NCI-H524 treated with DMSO at 0.1 percent for 48 hours (cell line): ENCODE measurements around the gene ZNF280A.
A peak's percentile ranks its signal among the peaks of the same experiment; 100 is the strongest.

ENCODE experiments used
- DNase-seq: peaks from one replicate; lab custom pipeline; 2025; lab: John Stamatoyannopoulos, UW

Gene ZNF280A, protein sequence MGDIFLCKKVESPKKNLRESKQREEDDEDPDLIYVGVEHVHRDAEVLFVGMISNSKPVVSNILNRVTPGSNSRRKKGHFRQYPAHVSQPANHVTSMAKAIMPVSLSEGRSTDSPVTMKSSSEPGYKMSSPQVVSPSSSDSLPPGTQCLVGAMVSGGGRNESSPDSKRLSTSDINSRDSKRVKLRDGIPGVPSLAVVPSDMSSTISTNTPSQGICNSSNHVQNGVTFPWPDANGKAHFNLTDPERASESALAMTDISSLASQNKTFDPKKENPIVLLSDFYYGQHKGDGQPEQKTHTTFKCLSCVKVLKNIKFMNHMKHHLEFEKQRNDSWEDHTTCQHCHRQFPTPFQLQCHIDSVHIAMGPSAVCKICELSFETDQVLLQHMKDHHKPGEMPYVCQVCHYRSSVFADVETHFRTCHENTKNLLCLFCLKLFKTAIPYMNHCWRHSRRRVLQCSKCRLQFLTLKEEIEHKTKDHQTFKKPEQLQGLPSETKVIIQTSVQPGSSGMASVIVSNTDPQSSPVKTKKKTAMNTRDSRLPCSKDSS

DNA sequence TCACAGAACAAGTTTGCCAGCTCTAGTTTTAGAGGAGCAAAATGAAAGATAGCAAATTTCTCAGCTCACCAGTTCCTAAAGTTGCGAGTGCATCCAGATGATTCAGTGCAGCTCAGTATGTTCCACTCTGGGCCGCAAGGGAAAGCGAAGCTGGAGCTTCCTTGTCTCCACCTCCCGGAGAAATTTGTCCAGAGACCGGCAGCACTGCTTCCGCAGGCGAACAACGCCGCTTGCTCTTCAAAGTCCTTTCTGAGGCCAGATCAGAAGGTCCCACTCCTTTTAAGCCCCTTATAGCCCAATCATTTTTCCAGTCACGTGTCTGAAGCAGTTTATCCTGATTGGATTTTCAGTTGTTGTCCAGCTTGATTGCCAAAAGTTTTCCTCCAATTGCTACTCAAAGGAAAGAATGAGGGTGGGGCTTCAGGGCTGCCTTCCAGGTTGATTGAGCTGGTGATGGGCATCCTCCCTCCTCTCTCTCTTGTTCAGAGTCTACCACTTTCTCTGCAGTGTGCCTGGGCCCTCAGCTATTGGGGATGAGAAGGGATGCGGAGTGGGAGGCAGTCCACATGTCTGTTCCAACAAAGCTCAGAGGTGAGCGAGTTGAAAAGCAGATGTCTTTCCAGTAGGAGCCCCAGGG lies at the start of gene ZNF280A:
ZNF280A (minus strand) TSS at position 251 of the 637 bp plus-strand sequence. CDS start 4,640 bp downstream, outside the sequence.
- DNase-seq = no peak

DNA sequence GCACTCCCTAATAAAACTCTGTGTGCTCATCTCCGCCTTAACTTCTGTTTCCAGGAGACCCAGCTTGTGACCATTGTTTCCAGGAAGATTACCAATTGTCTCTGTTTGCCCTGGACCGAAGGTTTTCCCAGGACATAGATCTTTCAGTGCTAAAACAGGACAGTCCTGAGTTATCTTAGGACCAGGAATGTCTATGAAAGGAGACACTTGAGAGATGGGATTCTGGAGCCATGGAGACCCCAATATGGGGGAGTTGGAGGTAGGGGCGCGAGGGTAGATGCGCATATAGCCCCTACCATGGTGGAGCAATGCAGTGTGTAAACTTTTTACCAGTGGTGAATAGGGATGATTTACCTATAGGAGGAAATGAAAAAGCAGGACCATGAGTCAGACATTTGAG lies 49.1 kb upstream of the ZNF280A start:
- no peak for DNase-seq

DNA sequence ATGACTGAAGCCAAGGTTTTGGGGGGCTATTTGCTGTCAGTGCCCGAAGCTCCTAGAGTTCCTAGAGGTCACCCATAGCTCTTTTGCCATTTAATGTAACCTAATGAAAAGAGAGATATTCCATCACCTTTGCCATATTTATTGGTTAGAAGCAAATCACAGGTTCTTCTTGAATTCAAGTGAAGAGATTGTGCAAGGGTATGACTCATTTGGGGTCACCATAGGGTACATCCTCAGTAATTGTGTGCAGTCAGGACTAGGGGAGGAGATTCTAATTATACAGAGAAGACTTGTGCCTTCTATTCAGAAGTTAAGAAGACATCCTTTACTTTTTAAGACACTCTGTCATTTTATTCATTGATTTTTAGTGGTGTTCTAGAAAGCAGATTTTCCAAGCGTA lies 45.9 kb upstream of the ZNF280A start:
- DNase-seq = no peak

DNA sequence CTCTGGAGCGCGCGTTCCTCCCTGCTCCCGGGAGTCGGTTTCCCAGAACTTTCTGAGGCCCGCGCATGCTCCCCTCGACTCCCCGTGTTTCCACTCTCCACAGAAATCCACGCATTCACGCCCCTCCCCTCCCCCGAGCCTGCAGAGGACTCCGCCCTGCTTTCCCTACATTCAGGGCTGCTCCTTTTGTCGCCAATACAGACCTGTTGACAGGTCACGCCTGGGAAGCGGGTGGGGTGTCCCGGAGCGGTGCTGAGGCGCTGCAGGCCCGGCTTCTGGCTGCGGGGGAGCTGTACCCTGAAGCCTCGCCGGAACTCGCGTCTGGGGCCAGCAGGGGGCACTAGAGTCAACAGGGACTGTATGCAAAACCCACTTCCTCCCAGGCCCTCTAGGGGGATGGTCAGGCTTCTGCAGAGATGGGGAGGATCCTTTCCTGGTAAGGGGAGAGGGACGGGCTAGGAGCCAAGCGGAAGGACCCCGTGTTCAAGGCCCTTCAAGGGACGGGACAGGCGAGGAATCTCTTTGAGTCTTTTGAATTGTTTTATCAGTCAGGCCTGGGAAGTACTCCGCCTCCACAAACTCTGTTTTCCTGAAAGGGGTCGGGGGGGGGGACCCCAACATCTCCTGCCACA lies 39.0 kb upstream of the ZNF280A start, which contains the start of gene PRAME:
PRAME (minus strand) TSS at position 294 of the 632 bp plus-strand sequence. CDS start 2,433 bp downstream, outside the sequence.
- DNase-seq = peak; percentile 28

DNA sequence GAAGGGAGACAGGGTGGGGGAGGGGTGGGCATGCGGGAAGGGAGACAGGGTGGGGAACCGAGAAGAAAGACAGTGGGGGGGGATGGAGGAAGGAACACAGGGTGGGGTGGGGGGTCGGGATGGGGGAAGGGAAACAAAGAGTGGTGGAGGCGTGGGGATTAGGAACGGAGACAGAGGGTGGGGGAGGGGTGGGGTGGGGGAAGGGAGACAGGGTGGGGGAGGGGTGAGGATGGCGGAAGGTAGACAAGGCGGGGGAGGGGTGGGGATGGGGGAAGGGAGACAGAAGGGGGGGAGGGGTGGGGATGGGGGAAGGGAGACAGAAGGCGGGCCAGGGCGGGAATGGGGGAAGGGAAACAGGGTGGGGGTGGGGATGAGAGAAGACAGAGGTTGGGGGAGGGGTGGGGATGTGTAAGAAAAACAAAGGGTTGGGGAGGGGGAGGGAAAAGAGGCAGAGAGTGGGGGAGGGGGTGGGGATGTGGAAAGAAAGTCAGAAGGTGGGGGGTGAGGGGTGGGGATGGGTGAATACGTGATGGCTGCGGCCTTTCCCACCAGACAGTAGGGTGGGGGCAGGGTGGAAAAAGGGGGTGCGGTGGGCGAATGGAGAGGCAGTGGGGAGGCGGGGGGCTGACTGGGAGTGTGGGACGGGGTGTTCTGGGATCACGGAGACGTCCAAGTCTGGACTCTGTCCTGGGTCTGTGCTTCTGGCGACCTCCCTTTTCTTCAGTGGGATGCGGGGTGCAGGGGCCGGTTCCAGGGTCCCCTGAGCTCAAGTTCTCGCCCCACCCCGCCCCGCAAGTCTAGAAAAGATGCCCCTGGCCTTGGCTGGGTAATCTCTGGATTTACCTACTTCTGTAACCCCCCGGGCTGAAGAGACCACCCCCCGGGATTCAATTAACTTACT lies 38.3 kb upstream of the ZNF280A start:
- DNase-seq = no peak

DNA sequence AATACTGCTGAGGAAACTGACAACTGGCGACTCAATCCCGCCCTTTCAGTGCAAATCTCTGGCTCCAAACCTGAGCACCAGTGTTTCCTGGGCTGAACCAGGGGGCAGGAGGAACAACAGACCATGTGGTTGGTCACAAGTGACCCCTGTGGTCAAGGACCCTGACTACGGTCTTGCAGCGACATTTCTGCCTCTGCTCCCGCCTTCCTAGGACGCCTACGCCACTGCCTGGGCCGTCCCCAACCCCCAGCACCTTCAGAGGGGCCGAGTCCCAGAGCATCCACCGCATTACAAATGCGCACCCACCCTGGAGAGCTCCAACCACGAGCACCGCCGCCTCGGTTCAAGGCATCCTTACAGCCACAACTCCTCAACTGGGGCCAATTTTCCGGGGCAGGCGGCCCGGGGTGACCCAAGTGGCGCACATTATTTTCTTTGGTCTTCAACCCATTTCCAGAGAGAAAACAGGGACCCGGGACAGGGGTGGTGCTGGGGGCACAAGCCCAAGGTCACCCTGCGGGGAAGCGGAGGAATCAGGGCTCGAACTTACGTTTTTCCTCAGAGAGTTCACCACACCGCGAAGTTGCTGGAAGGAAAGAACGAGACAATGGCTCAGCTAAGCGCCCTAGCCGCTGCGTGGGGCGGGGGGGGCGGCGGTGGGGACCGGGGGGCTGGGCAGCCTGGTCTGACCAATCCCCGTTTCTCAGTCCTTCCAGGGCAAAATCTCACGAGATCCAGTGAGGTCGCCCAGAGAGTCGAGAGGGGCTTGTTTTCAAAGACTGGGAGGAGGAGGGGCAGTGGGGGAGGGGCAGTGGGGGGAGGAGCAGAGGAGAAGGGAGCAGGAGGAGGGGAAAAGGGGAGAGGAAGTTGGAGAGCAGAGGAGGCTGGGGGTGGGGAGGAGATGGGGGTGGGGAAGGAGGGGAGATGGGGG lies 37.2 kb upstream of the ZNF280A start:
- DNase-seq = no peak

DNA sequence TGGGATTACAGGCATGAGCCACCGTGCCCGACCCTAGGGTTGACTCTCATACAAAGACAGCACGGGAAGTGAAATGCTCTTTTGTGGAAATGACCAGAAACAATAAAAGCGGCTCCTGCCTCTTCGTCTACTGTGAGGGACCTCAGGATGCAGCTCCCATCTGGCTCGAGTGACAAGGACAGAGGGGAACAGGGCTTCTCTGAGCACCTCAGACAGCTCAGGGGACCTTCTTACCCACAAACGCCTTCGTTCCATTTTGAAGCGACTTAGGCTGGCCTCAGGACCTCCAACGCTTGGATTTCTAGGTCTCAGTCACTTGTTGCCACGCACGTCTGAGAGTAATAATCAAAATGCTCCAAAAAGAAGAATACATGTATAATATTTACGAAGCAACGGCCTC lies 36.5 kb upstream of the ZNF280A start:
- no peak for DNase-seq

DNA sequence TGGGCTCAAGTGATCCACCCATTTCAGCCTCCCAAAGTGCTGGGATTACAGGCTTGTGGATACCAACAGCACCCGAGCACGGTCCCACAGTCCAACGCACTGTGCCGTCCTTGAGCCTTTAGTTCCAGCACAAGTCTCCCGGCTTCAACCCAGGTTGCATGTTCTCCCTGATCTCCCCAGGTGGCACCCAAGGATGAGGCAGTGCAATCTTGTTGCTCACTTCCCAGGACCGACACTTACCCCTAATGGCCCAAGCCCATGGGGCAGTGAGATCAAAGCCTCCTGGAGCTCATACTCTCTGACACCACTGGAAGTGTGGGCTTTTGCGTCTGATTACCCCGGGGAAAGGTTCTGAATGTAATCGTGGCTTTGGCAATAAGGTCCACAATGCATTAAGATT lies 35.5 kb upstream of the ZNF280A start:
- DNase-seq = no peak

DNA sequence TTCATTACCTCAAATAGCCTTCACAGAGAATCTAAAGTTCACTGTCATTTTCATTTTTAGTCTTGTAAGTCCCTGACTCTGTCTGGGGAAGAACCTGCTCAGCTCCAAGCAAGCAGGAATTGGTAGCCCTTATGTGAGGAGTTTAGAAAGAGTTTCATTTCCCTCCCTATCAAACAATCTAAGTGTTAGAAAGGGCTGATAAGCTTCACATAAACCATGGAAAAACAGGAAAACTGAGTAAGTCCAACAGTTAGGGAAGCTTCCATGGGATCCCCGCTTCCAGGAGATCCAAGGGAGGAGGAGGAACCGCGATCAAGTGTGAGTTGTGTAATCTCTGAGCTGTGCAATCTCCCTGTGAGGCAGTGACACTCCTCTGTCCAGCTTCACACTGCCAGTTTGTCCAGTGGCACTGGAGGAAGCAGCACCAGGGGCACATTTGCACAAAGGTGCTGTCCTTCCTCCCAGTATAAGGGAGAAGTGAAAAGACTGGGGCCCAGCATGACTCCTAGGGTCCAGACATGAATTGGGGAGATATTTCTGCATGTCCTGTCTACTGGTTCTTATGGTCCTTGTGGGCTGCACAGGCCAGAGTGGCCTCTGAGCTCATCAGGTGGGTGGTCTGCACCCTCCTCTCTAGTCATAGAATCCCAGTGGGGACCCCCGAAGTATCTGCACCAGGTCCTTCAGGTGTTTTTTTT lies 34.7 kb upstream of the ZNF280A start:
- DNase-seq = no peak

DNA sequence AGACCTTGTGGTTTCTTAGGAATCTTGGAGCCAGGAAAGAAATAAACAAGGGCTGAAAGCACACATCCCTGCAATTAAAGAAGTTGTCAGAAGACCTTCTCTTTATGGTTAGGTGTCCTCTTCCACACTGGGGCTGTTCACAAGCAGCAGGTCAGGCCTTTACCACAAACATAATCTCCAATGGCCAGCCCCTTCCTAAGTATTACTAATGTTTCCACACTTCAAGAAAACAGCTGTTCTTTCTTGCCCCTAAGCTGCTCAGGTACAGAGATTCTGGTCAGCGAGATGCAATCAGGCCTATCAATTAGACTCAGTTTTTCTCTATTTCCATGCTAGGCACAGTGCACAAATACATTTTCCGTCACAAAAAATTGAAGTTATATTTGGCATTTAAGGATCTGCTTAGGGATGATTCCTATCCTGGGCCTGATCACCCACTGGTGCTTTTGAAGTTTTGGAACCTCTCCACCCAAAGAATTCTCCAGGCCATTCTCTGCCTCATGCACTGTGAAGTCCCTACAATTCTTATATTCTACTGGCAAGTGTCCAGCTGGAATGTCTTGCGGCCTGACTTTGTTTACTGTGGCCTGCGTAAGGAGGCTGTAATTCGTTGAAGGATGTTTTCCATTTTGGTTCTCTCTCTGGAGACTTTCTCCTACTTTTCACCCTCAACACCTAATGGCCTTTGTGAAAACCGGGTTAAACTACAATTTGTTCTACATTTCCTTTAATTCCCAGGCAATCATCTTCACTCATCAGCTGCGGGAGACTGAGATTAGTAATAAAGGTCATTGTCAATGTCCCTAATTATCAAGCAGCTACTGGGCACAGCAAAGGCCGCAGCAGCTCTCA lies 33.9 kb upstream of the ZNF280A start:
- no peak for DNase-seq

DNA sequence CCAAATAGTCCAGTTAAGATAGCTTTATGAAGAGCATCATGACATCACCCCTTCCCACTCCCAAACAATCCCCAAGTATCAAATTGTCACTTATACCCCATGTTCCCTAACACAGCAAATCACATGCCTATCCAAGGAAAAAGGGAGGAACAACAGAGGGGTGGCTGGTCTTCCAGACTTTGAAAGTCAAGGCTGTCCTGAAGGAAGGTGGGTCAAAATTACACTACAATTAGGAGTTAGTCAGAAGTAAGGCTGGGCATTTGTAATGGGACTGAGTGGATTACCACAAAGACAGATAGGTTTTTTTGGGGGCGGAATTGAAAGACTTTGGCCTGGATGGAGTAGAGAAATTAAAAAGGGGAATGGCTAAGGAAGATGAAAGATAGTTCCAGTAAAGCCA lies 33.1 kb upstream of the ZNF280A start:
- no peak for DNase-seq

DNA sequence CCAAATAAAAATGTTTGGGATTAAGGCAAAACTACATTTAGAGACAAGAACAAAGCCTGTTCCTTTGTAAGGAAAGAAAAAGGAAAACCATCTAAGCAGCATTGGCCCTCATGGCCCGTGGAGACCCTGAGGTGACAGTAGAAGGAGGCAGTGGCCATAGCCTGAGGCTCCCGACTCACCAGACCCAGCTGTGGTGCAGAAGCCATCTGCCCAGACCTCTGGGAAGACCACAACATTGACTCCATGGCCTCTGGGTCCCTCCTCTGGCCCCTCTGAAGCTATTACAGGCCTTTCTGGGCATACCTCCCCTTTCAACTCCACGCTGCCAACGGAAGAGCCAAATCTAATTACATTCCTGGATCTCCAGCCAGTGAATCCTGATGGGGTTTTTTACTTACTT lies 32.6 kb upstream of the ZNF280A start:
- DNase-seq = no peak

DNA sequence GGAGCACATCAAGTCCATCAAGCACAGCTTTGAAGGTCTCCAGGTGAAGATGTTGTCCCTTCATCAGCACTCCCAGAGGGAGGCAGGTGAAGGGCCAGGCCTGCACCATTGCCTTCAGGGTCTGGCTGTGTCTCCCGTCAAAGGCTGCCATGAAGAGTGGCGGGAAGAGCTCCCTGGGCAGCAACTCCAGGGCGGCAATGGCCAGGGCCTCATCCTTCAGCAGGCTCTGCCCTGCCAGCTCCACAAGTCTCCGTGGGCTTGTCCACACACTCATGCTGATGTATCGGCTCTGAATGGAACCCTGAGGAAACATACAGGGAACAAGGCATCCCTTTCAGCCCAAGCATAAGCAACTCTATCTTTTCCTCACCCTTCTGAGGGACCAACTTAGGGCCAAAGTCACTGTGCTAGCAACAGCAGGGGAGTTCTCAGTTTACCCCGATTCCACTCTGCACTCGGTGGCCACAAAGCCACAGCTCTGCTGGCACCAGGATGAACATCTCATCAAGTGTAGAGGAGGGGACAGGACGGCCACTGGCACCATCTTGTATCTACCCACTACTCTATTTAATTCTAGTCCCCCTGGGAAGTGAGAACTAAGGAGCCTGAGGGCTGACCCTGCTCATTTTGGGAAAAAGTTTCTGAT lies 30.8 kb upstream of the ZNF280A start:
- no peak for DNase-seq

DNA sequence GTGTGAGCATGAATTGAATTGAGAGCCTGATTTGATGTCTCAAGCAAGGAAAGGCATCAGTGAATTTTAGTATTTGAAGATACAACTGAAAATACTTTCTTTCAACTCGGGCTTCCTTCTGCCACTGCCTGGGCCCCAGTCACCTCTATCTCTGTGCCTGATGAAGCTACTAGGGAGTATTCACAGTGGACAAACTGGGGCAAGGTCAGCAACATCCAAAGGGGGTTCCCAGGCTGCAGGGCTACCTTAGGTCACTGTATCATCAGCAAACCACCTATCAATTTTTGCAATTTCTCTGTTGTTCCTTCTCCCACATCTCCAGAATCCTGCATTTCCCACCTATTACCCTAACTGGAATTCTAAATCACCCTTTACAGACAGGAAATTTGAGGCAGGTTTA lies 28.8 kb upstream of the ZNF280A start:
- no peak for DNase-seq

DNA sequence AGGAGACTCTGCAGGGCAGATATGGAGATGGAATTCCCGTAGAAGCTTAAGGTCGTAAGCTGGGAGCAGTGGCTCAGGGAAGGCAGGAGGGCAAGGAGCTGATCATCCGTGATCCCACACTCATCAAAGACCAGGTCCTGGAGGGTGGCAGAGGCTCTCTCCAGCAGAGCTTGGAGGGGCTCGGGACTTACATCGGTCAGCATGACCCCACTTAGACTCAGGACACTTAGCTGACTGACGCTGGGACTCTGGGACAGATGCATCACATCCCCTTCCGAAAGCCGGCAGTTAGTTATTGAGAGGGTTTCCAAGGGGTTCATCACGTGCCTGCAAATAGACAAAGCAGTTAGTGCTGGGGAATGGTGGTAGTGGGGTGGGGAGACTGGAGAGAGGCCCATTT lies 28.2 kb upstream of the ZNF280A start:
- DNase-seq = no peak

DNA sequence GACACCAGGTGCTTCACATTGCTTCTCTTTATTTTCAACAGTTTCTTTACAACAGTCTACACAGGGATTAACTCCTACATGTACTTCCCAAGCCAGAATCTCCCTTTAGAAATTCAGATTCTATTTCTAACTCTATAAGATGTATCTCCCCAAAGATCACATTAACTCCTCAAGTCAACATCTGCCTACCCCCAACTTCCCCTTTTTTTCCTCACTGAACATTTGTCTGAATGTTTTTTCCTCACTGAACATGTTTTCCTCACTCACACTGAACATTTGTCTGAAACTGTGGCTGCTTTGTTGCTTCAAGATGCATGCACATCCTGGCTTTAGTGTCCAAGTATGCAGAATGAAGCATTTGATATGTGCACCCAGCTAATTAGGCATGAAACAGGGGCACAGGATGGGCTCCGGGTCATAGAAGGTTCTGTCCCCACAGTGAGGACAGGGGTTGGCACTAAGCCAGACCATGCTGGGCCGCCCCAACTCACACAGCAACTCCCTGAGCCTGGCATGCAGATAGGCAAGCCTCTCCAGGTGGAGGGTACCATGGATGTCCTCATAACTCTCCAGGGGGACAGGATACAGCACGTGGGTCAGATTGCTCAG lies 27.7 kb upstream of the ZNF280A start:
- no peak for DNase-seq

DNA sequence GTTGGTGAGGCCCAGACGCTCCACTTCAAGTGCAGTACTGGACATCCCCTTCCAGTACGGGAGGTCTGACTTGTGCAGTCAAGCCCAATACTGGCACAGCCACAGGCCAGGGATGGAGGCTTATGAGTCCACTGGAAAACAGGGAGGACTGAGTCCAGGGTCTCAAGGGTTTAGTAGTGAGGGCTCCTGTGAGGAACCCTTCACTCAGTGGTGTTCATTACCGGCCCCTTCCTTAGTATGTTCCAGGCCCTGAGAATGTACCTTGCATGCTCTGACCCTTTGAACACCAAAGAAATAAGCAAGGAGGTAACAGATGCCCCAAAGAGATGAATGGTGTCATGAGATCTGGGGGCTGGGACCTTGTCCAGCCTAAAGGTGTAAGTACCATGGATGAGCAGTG lies 27.2 kb upstream of the ZNF280A start:
- DNase-seq = no peak

DNA sequence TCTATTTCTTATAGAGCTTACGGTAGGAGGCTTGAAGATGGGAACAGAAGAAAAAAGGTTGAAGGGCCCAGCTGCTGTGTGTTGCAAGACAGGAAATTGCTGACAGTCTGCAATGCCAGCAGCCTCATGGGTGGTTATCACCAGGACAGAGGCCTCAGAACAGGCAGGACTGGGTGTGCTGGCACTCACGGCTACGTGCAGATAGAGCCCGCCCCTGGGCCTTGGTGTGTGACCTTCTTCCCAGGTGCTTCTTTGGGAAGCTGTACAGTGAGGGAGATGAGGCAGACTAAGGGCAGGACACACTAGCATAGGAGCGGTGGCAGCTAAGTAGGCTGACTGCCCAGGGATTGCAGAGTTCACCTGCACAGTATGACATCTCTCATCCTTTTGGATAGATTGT lies 26.4 kb upstream of the ZNF280A start:
- DNase-seq = no peak
